PC-3 (cell line): ENCODE results near the gene SLC35F3. TPM values are rescaled to one million over a fixed set of nuclear protein-coding genes. Genes with fewer than 3 reads are reported as not detected.

Experiments
- ATAC-seq: fragments of 200-7000 bp; cut with Tn5 transposase; 2 replicates; pipeline ENCODE4 v1.9.1; 2020; ENCODE audit warnings: mild to moderate bottlenecking, moderate library complexity
- BruUV-seq: library from RNA; stranded (reverse); fragments of 400-500 nt; replicated peaks from 2 replicates; lab custom pipeline; 2021; lab: Mats Ljungman, UMichigan
- CTCF ChIA-PET: fragments of 300-600 bp; sonication (Branson Sonifier 250); formaldehyde crosslinking; loops from one replicate; lab custom pipeline; 2022; ENCODE audit warnings: antibody characterized with exemption; lab: Charles Lee
- POLR2A ChIA-PET: fragments of 300-600 bp; sonication (Branson Sonifier 250); formaldehyde crosslinking; loops from one replicate; lab custom pipeline; 2022; ENCODE audit warnings: antibody characterized with exemption; ENCODE audit not compliant: unreplicated experiment; lab: Charles Lee
- DNase-seq: peaks from one replicate; pipeline ENCODE4 v3.0.0-alpha.2; 2015
- H2AFZ ChIP-seq: fragments of 300-600 bp; sonication (generic); 2 replicates; pipeline ENCODE4 v1.6.0; 2016; ENCODE audit warnings: antibody characterized with exemption, low read length
- H3F3A ChIP-seq: fragments of 300-600 bp; sonication (generic); one replicate; pipeline ENCODE4 v1.6.0; 2017; ENCODE audit warnings: antibody characterized with exemption, low read length, control low read depth, mild to moderate bottlenecking; ENCODE audit not compliant: unreplicated experiment
- H3K27ac ChIP-seq: fragments of 300-600 bp; sonication (generic); 2 replicates; pipeline ENCODE4 v1.5.1; 2016; ENCODE audit warnings: mild to moderate bottlenecking, low read length
- H3K27me3 ChIP-seq: fragments of 300-600 bp; sonication (generic); 2 replicates; pipeline ENCODE4 v1.6.1; 2016; ENCODE audit warnings: low read length, mixed read lengths
- H3K36me3 ChIP-seq: fragments of 300-600 bp; sonication (generic); 2 replicates; pipeline ENCODE4 v1.6.1; 2016; ENCODE audit warnings: low read depth, mixed run types, low read length, mixed read lengths
- H3K4me1 ChIP-seq: fragments of 300-600 bp; sonication (generic); 2 replicates; pipeline ENCODE4 v1.5.1; 2016; ENCODE audit warnings: low read length; ENCODE audit not compliant: insufficient read depth
- H3K4me2 ChIP-seq: fragments of 300-600 bp; sonication (generic); 2 replicates; pipeline ENCODE4 v1.6.0; 2016; ENCODE audit warnings: low read length
- H3K4me3 ChIP-seq: fragments of 300-600 bp; sonication (generic); 2 replicates; pipeline ENCODE4 v1.5.1; 2016; ENCODE audit warnings: mild to moderate bottlenecking, low read length, mixed read lengths
- H3K79me2 ChIP-seq: fragments of 300-600 bp; sonication (generic); 2 replicates; pipeline ENCODE4 v1.6.1; 2017; ENCODE audit warnings: low read length, mixed read lengths
- H3K9ac ChIP-seq: fragments of 300-600 bp; sonication (generic); 2 replicates; pipeline ENCODE4 v1.6.0; 2016; ENCODE audit warnings: mild to moderate bottlenecking, low read length
- H3K9me2 ChIP-seq: fragments of 300-600 bp; sonication (generic); replicated peaks from 2 replicates; pipeline ENCODE4 v1.6.1; 2016; ENCODE audit warnings: mixed run types, low read length, mixed read lengths
- H3K9me3 ChIP-seq: fragments of 300-600 bp; sonication (generic); 2 replicates; pipeline ENCODE4 v1.6.1; 2016; ENCODE audit warnings: low read length, mixed read lengths
- H4K20me1 ChIP-seq: fragments of 300-600 bp; sonication (generic); 2 replicates; pipeline ENCODE4 v1.6.1; 2016; ENCODE audit warnings: low read length, mixed read lengths
- EZH2 ChIP-seq: fragments of 300-600 bp; sonication (generic); IDR thresholded peaks from one replicate; pipeline ENCODE4 v1.6.1; 2017; ENCODE audit warnings: antibody characterized with exemption, mild to moderate bottlenecking, low read length; ENCODE audit not compliant: unreplicated experiment
- EZH2phosphoT487 ChIP-seq: fragments of 300-600 bp; sonication (generic); IDR thresholded peaks from 2 replicates; pipeline ENCODE4 v1.6.1; 2018; ENCODE audit warnings: mild to moderate bottlenecking, antibody characterized with exemption, low read length, borderline replicate concordance
- intact Hi-C: fragments of 100-400 bp; cut with micrococcal nuclease; formaldehyde crosslinking; loops from 2 replicates; pipeline ENCODE4 v1.9.0; 2023
- total RNA-seq: library from RNA; depleted of rRNA; stranded (reverse); fragments of >200 nt; gene quantifications from 2 replicates; pipeline ENCODE4 v1.2.3, GENCODE V29; 2014
- TF ChIP-seq, protein P1 (sequence below): fragments of 300-600 bp; sonication (generic); conservative IDR thresholded peaks from 2 replicates; pipeline ENCODE4 v1.5.1; 2017; ENCODE audit warnings: antibody characterized with exemption, low read depth, mild to moderate bottlenecking, low read length

Gene SLC35F3
- total RNA-seq, 1 experiment from 2014 or later: 17.7 TPM

DNA sequence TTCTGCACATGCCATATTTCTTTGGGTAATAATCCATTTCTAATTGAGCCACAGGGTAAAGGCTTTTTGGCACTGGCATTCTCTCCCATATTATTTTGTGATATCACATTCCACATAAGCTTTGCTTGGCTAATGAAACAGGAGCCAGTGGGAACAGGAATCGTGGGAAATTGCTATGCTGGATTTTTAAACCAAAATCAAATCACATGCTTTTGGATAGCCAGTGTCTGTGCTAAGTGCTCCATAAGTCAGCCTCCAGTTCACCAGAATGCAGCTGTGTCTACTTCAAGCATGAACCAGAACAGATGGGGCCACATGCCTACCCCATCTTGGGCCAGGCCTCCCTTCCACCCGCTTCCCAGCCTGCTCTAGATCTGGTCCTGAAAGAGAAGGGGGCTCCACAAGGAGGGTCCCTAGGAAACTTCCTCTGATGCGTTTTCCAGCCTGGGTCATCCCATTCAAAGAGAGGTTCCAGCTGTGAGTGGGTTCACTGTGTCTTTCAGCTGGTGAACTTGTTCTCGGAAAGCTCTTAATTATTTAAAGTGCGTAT, 337.5 kb downstream of the SLC35F3 start:
- DNase-seq: no peak
- intact Hi-C loops: no loop called here
- no peak overlapping the region for H2AFZ ChIP-seq
- H3K4me2 ChIP-seq: no peak overlapping the region
- H3K9me2 ChIP-seq: no peaks in the 10 kb centered on the region
- H3K36me3 ChIP-seq: no peaks in the 10 kb centered on the region
- H3K4me1 ChIP-seq: no peaks in the 10 kb centered on the region
- H3K79me2 ChIP-seq: no peaks in the 10 kb centered on the region
- H4K20me1 ChIP-seq: no peaks in the 10 kb centered on the region
- no peak overlapping the region for H3K9ac ChIP-seq
- H3K4me3 ChIP-seq: no peak overlapping the region
- no TSS peak for BruUV-seq
- H3K9me3 ChIP-seq: no peaks in the 10 kb centered on the region
- H3K27ac ChIP-seq: no peak overlapping the region
- ATAC-seq: no peak
- POLR2A ChIA-PET: no interaction called here
- no peaks in the 10 kb centered on the region for H3F3A ChIP-seq
- TF ChIP-seq EZH2 (no peak), EZH2phosphoT487 (no peak)
- TF ChIP-seq, protein P1, sequence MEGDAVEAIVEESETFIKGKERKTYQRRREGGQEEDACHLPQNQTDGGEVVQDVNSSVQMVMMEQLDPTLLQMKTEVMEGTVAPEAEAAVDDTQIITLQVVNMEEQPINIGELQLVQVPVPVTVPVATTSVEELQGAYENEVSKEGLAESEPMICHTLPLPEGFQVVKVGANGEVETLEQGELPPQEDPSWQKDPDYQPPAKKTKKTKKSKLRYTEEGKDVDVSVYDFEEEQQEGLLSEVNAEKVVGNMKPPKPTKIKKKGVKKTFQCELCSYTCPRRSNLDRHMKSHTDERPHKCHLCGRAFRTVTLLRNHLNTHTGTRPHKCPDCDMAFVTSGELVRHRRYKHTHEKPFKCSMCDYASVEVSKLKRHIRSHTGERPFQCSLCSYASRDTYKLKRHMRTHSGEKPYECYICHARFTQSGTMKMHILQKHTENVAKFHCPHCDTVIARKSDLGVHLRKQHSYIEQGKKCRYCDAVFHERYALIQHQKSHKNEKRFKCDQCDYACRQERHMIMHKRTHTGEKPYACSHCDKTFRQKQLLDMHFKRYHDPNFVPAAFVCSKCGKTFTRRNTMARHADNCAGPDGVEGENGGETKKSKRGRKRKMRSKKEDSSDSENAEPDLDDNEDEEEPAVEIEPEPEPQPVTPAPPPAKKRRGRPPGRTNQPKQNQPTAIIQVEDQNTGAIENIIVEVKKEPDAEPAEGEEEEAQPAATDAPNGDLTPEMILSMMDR: no peak
- CTCF ChIA-PET: no interaction called here
- no peaks in the 10 kb centered on the region for H3K27me3 ChIP-seq

DNA sequence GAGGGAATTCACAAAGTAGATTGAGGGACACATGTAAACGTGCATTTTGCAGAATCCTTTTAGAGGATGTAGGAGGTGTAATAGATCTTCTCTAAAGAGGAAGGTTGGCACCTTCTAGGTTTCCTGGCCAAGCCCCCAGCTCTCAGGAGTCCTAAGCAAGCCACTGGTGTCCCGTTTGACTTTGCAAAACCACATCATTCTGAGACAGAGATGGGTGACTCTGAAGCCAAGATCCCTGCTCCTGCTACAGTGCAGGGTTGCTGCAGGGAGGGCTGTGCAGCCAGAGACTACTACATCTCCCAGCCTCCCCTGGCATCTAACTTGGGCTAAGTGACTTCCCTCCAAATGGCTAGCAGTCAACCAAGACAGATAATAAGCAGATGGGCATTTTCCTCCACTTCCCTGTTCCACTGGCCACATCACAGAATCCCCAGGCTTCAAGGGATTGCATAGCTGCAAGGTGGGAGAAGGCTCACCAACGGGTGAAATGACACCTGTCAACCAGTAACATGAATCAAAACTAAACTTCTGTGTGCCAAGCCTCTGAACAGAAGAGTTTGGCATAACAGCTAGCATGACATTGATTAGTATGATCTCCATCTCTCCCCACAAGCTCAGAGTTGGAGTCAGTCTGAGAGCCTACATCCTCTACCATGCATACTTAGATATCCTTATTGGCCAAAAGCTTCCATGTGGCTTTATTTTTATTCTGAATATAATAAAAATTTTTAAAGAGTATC, 339.2 kb downstream of the SLC35F3 start:
- ATAC-seq: no peak
- intact Hi-C loops: no loop called here
- Histone ChIP-seq H3K27me3 (no peaks in the 10 kb centered on the region), H3K4me1 (no peaks in the 10 kb centered on the region), H2AFZ (no peak overlapping the region), H3K9me3 (no peaks in the 10 kb centered on the region), H3K4me3 (no peak overlapping the region), H3K36me3 (no peaks in the 10 kb centered on the region), H4K20me1 (no peaks in the 10 kb centered on the region), H3K27ac (no peak overlapping the region), H3K79me2 (no peaks in the 10 kb centered on the region), H3K4me2 (no peak overlapping the region), H3K9ac (no peak overlapping the region), H3K9me2 (no peaks in the 10 kb centered on the region), H3F3A (no peaks in the 10 kb centered on the region)
- POLR2A ChIA-PET: no interaction called here
- BruUV-seq: no TSS peak
- no peak for DNase-seq
- CTCF ChIA-PET: interaction anchor here (0.5 kb wide), 1 partner anchor 25 kb away, joined by 4 read pairs; no protein-coding TSS in a partner anchor
- TF ChIP-seq, protein P1: no peak
- TF ChIP-seq EZH2phosphoT487 (no peak), EZH2 (no peak)

DNA sequence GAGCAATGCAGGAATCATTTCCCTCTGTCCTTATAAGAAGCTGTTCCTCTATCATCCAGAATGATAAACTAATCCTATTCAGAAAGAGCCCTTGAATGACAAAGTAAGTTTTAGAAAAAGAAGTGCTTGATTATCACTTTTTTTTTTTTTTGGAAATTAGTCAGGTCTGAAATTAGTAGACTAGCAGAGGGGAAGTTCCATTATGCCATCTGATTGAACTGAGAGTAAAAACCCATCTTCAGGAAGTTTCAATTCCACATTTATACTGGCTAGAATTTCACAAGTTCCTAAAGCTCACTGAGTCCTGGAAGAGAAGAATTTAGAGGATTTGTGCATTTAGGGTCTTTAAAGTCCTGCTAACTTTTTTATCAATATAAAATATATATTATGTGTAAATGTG, 340.0 kb downstream of the SLC35F3 start:
- no peaks in the 10 kb centered on the region for H3F3A ChIP-seq
- no peak overlapping the region for H3K27ac ChIP-seq
- H3K9me2 ChIP-seq: no peaks in the 10 kb centered on the region
- no peaks in the 10 kb centered on the region for H3K4me1 ChIP-seq
- no peak overlapping the region for H3K9ac ChIP-seq
- TF ChIP-seq, protein P1: no peak
- TF ChIP-seq EZH2phosphoT487 (no peak), EZH2 (no peak)
- no peaks in the 10 kb centered on the region for H3K27me3 ChIP-seq
- no TSS peak for BruUV-seq
- H3K79me2 ChIP-seq: no peaks in the 10 kb centered on the region
- H2AFZ ChIP-seq: no peak overlapping the region
- ChIA-PET POLR2A (no interaction called here), CTCF (no interaction called here)
- H3K4me3 ChIP-seq: no peak overlapping the region
- no peak overlapping the region for H3K4me2 ChIP-seq
- H3K9me3 ChIP-seq: no peaks in the 10 kb centered on the region
- intact Hi-C loops: no loop called here
- ATAC-seq (no peak), DNase-seq (no peak)
- no peaks in the 10 kb centered on the region for H3K36me3 ChIP-seq
- H4K20me1 ChIP-seq: no peaks in the 10 kb centered on the region
